Activated effector memory CD4-positive, alpha-beta T cell treated with Interleukin-2 at 50 U/mL for 16 hours (primary cell): ENCODE measurements around the gene ME2.
A peak's percentile ranks its signal among the peaks of the same experiment; 100 is the strongest.
"Not testable (repeated sequence)": the region's sequence is repeated elsewhere in the genome, so short reads cannot be mapped to it uniquely, and the experiment has no call there.

Experiments
- DNase-seq: peaks from one replicate; pipeline ENCODE4 v3.0.0-alpha.2; 2020

Gene ME2

GRCh38 chr18:50862401-50862800, 16.5 kb upstream of the ME2 start:
- no peak for DNase-seq

DNA sequence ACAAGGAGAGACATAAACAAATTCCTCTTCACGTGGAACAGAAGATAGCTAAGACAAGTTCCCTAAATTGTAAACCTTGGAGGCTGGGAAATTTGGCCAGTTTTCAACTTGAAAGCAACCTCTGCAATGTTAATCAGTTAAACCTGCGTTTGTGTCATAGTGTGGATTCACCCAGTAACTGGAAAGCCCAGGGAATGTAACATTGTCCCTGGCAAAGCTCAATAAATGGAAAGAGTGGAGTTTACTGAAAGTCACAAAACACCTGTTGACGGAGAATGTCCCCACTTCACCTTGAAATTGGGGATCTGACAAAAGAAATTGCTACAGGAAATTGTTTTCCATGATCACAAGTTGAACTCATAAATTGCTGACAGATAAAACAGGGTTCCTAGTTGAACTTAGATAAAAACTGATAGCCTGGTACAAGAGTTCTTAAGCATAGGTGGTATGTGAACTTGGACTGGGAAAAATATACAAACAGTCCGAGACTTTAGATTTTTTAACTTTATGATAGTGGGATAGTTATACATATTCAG, 15.0 kb upstream of the ME2 start:
- no peak for DNase-seq

GRCh38 chr18:50866765-50867164, 12.2 kb upstream of the ME2 start:
- DNase-seq: no peak

DNA sequence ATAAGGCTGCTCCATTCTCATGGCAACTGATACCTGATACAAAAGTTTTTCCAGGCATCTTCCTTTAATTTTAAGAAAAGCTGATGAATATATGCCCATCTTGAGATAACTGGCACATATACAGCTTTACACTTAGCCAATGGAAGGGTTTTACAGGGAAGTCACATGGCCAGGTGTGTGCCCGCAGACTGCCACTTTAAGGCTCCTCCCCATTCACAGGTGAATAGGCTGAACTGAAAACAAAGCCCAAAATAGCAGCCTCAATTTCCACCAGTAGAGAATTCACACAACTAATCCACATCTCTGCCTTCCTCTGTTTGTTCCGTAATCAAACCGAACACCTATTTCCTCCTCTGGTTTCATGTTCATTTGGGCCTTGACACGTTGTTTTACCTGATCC, 9.8 kb upstream of the ME2 start:
- no peak for DNase-seq

GRCh38 chr18:50870138-50870845, 8.6 kb upstream of the ME2 start:
- no peak for DNase-seq

GRCh38 chr18:50871846-50872245, 7.1 kb upstream of the ME2 start:
- no peak for DNase-seq

GRCh38 chr18:50875966-50876536, 2.9 kb upstream of the ME2 start:
- no peak for DNase-seq

- DNase-seq: no peak
Observed at GRCh38 chr18:50877545-50878265, 1.2 kb upstream of the ME2 start.

DNA sequence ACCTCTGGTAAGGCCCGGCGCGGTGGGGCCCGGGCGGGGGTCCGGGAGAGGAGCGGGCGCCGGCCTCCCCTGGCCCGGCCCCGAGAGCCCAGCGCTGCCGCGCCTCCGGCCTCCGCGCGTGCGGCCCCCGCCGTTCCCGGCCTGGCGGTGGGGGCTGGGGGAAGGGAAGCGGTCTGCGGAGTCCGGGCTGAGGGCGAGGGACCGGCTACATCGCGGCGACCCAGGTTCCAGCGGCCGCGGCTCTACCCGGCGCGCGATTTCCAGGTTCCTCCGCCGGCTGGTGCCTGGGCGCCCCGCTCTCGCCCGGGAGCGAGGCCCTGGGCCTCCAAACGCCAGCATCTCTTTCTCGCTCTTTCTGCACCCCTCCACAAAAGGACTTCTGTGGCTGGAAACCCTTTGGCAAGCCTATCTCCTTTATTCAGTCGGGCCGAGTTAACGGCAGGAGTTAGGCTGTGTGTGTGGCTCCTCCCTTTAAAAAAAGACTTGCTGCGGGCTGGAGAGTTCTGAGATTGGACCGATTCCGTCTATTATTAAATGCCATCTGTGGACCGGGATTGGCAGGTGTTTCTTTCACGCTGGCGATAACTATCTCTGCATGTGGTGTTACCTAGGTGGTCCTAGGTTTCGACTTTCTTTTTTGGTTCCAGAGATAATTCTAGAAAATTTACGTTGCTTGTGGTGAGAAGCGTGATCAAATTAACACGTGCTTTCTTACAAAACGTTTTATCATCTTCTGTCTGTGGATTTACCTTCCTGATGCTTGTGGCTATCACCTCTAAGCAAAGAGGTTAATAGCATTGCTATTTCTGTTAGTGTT, 592 bp downstream of the ME2 start:
- peak; percentile 26 for DNase-seq

DNA sequence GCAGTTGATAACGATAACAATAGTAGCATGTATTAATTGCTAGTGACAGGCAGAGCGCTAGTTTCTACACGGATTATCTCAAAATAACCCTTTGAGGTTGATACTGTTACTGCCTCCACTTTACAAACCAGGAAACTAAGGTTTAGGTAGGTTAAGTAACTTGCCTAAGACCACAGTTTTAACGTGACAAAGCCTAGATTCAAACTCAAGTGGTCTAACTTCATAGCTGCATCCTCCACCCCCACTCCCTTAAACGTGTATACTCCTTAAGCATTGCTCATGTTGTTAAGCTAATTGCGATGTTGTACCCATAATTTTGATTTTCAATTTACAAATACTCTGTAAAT, 1.2 kb downstream of the ME2 start:
- DNase-seq: no peak

DNA sequence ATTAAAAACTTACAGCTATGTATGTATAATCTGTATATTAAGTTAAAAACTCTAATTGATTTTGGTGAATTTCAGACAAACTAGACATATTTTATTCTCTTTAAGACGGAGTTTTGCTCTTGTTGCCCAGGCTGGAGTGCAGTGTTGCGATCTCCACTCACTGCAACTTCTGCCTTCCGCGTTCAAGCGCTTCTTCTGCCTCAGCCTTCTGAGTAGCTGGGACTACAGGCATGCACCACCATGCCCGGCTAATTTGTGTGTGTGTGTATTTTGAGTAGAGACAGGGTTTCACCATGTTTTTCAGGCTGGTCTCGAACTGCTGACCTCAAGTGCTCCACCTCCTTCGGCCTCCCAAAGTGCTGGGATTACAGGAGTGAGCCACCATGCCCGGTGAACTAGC, 2.0 kb downstream of the ME2 start:
- DNase-seq: not testable (repeated sequence)

DNA sequence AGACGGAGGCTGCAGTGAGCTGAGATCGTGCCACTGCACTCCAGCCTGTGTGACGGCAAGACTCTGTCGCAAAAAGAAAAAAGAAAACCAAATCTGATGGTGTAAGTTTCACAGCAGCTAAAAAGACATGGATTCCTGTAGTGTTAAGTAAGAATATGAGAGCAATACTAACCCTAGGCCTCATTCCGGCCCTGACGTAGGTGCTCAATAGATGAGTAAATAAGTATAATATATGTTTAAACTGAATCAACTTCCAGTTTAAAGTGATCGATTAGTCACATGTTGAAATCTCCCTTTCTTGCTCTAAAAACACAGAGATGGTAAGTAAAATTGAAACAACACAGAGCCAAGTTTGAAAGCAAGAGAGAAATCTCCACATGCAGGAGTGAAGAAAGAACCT, 8.0 kb downstream of the ME2 start:
- DNase-seq: no peak

DNA sequence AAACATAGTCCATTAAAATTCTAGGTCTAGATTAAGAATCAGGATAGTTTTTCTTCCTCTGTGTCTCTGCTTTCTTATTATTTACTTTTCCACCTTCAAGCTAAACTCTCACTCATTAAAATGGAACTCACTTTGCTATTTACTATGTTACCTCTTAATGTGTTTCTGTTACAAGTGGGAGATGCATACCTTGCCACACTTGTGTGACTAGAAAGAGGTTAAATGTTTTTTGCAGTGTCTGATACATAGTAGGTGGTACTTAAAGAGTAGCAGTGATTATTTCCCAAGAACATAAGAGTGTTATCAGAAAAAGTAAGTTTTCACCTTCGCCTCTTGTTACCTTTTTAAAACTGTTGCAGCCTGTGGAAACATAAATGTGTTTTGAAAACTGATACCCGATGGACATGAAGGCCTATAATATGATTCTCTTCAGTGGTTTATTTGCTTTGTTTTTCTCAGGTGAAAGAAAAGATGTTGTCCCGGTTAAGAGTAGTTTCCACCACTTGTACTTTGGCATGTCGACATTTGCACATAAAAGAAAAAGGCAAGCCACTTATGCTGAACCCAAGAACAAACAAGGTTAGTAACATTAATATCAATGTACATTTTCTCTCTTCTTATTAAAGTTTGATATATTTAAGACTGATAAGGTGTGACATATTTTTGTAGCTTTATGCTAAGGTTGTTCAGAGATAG, 16.6 kb downstream of the ME2 start:
- DNase-seq: no peak

DNA sequence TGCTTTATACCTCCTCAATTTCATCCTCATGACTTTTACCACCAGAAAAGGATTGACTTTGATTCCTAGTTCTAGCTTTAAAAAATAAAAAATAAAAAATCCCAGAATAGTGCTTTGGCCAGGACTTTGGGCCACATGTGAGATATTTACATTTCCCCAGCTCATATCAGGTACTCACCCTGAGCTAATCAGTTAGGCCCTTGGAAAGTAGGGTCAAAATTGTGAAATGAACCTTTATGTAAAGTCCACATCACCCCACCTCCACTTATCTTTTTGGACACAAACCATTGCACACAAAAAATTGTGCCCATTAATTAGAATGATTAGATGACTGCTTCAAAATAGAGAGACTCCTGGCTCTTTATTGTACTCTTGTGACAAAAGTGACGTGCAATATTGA, 17.2 kb downstream of the ME2 start:
- no peak for DNase-seq

- no peak for DNase-seq
Observed at GRCh38 chr18:50898919-50899318, 20.0 kb downstream of the ME2 start.

GRCh38 chr18:50902797-50903196, 23.9 kb downstream of the ME2 start:
- DNase-seq: no peak

DNA sequence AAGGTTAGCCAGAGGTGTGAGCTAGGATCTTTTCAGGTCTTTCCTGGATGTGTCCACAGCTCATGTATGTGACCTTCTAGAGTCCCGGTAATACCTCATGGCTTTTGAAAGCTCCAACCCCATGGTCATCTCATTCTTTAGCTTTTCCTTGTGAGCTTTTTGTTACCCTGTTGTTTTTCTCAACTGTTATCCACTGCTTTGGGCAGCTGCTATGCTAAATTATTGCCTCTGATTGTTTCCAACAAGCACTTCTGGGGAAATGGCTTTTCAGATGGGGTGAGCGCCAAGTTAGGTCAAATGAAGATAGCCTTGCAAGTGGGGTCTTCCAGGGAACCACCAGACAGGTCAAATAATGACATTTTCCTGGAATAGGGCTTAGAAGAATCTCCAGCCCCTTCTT, 27.9 kb downstream of the ME2 start:
- no peak for DNase-seq

- no peak for DNase-seq
Observed at GRCh38 chr18:50909261-50909660, 30.3 kb downstream of the ME2 start.

- no peak for DNase-seq
Observed at GRCh38 chr18:50911006-50911405, 32.1 kb downstream of the ME2 start.

GRCh38 chr18:50917021-50917420, 38.1 kb downstream of the ME2 start:
- DNase-seq: no peak

DNA sequence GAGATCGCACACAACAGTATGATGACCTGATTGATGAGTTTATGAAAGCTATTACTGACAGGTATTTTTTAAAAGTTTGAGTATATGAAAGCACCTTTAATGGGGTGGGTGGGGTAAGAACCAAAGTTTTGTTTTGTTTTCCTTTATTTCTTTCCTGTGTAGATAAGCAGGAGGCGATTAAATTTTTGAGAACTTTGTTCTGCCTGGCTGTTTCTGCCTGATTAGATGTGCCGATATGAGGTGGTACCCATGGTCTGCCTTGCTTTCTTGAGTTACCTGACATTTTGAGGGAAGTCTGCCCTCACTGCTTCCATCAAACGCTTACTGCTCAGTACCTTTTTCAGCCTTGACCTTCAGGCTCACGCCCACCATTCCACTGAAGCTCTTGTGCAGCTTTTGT, 39.2 kb downstream of the ME2 start:
- DNase-seq: no peak

DNA sequence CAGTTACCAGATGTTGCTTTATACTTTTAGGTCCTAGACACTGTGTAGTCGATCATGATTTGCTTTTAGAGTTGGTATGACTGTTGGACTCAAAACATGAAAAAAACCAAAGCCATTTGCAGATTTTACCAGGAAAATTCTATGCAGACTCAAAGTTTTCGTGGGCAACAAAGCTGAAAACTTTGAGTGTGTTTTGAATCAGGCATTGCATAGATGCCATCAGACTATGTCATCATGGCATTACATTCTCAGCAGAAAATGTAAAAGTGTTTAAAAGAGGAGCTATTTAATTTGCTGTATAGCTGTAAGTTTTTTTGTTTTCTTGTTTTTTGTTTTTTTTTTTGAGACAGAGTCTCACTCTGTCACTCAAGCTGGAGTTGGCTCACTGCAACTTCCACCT, 45.5 kb downstream of the ME2 start:
- no peak for DNase-seq

DNA sequence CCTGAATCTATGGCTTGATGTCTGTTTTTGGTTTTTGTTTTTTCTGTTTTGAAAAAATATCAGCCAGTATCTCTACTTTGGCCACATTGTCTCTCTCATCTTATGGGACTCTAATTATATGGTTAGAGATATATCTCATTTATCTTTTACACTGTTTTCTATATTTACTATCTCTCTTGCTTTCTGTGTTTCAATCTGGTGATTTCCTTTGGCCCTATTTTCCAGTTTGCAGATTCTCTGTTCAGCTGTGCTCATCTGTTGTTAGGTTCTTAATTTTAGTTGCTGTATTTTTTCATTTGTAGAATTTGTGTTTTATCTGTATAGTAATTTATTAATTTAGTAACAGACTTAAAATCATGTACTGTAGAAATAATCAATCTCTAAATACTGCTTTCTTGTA, 47.6 kb downstream of the ME2 start:
- DNase-seq: no peak
